GM12892 (cell line): ENCODE data around the gene CHADL.

Experiments
- POLR2A ChIP-seq: IDR thresholded peaks from 2 replicates; pipeline ENCODE4 v1.6.1; 2011; ENCODE audit warnings: low read depth, low read length, control low read depth
- POLR2AphosphoS5 ChIP-seq: IDR thresholded peaks from 2 replicates; pipeline ENCODE4 v1.6.1; 2011; ENCODE audit warnings: low read depth, low read length, control low read depth
- TAF1 ChIP-seq: IDR thresholded peaks from 2 replicates; pipeline ENCODE4 v1.6.1; 2011; ENCODE audit warnings: low read depth, mild to moderate bottlenecking, control low read depth, low read length, borderline replicate concordance

DNA sequence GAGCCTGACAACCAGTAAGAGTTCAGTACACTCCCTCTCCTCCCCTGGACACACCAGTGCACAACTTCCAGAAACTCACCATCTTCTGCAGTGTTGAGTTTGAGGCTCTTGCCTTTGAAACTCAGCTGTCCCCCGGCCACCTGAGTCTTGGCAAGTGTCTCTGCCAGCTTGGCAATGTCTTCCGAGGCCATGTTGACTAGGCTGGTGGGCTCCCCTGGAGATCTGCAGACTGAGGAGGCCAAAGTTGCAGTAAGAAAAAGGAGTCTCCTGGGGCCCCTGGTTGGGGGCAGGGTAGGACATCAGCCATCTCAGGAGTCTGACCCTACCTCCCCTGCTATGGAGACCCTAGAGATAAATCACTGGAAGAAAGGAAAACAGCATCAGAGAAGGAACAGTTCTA is 40.1 kb upstream of the CHADL start:
- no peak for TF ChIP-seq TAF1
- TF ChIP-seq POLR2AphosphoS5, result no peak
- no peak for TF ChIP-seq POLR2A
